NCI-H1048 (cell line): ENCODE measurements around the gene BCAM.

Experiments used
- DNase-seq: peaks from one replicate; lab custom pipeline; 2025; lab: John Stamatoyannopoulos, UW

Gene BCAM

DNA sequence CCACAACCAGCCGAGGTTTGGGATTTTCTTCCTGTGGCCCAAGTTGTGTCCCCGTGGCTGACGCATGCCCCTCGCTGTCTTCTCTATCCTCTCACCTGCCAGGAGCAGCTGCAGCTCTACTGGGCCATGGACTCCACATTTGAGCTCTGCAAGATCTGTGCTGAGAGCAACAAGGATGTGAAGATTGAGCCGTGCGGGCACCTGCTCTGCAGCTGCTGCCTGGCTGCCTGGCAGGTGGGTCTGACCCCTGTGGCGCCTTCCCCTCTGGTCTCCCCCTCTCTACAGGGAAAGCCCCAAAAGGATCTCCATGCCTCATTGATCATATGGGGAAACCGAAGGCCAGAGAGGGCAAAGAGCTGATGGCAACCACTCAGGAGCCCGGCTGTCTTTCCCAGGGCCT lies 16.6 kb upstream of the BCAM start:
- DNase-seq, result no peak

DNA sequence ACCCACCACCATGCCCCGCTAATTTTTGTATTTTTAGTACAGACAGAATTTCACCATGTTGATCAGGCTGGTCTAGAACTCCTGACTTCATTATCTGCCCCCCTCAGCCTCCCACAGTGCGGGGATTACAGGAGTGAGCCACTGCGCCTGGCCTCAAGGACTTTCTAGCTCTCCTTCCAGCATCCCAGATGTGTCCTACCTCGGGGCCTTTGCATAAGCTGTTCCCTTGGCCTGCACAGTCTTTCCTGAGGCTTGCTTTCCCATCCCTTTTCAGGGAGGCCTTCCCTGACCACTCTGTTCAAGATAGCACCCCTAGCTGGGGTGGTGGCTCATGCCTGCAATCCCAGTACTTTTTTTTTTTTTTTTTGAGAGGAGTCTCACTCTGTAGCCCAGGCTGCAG lies 14.3 kb upstream of the BCAM start:
- no peak for DNase-seq

DNA sequence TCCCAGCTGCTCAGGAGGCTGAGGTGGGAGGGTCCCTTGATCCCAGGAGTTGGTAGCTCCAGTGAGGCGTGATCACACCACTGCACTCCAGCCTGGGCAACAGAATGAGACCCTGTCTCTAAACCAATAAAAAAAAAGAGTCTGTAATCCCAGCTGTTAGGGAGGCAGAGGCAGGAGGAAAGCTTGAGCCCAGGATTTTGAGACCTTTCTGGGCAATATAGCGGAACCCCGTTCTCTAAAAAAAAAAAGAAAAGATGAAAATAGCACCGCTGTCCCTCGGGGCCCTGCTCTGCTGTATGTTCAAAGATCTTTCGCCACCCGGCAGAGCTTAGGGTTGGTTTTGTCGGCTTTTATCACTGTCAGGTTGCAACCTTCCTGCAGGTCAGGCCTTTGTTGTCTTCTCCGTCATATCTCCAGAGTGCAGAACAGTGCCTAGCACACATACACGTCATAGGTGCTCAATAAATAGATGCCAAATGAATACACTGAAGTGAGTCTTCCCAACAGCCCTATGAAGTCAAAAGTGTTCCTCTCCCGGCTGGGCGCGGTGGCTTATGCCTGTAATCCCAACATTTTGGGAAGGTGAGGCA lies 13.4 kb upstream of the BCAM start:
- no peak for DNase-seq

DNA sequence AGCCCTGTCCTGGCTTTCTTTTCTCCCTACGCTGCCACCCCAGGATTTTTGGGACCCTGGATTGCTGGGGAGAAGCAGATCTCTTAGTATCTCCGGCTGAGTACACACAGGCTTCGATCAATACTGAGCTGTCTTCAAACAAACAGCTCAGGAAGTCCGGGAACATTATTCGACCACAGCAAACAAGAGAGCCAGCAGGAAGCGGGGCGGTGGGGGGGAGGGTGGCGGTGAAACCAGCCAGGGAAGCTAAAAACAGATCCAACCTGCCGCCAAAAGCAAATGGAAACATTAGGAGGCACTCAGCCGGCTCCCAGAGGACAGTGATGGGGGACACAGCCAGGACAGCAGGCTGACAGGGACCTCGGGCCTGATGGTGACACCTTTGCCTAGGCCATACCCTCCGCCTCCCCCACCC lies 12.2 kb upstream of the BCAM start:
- DNase-seq, result no peak

DNA sequence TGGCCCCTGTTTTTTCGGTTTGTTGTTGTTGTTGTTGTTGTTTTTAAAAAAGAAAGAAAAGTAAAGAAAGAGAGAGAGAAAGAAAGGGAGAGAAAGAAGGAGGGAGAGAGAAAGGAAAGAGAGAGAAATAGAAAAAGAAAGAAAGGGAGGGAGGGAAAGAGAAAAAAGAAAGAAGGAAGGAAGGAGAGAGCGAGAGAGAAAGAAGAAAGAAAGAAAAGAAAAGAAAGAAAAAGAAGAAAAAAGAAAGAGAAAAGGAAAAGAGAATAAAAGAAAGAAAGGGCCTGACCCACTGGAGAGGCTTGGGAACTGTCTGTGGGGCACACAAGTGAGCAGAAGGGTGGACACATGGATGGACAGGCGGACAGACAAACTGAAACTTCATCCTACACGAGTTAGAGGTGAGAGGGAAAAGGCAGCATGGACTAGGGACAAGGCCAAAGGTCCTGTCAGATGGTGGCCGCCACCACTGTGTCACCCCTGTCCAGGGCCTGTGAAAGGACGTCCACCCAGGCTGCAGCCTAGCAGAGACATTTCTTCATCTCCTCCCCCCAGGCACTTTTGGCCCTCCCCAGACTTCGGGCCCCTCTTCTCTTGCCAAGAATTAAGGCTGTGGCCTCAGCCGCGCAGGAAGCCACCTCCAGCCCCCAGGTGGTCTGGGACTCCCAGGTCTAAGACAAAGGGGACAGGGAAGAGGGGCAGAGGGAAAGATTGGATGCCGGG lies 9.1 kb upstream of the BCAM start:
- no peak for DNase-seq

DNA sequence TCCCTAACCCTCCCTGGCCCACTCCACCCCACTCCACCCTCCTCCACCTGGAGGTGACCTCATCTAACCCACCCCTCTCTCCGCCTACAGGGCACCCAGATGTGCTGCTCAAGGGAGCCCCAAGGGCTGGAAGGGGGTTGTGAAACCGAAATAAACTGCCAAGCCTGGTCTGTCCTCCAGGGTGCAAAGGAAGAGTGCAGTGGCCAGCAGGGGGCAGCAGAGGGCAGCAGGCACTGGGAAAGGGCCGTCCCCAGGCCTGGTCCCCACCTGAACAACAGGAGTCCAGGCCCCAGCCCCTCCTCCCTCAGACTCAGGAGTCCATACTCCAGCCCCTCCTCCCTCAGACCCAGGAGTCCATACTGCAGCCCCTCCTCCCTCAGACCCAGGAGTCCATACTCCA lies 8.4 kb upstream of the BCAM start:
- peak; percentile 60 for DNase-seq

DNA sequence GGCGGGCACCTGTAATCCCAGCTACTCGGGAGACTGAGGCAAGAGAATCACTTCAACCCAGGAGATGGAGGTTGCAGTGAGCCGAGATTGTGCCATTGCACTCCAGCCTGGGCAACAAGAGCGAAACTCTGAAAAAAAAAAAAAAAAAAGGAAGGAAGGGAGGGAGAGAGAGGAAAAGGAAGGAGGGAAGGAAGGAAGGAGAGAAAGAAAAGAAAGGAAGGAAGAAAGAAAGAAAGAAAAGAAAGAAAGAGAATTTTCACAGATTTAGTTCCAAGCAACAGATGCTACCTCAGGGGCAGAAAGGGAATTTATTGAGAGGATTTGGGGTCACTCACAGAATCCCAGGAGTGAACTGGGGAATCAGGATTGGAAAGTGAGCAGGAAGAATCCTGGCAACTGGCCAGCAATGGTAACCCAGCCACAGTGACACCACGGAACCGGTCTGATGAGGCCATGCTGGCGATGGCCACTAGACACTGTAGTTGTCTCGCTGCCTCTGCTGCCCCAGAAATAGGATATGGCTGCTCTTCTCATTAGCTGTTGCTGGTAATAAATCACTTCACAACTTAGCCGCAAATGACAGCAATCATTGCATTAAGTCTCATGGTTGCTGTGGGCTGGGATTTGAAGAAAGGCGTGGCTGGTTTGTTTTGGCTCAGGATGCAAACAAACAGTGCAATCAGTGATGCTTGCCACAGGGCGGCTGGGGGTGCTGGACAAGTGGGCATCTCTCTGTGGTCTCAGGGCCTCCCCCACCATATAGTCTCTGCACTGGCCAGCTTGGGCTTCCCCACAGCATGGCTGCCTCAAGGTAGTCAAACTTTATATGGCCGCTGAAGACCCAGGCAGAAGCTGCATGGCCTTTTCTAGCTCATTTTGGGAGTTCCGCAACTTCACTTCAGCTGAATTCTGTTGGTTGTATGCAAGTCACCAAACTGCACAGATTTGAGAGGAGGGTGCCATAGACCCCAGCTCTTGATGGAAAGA lies 5.2 kb upstream of the BCAM start:
- DNase-seq, result no peak

DNA sequence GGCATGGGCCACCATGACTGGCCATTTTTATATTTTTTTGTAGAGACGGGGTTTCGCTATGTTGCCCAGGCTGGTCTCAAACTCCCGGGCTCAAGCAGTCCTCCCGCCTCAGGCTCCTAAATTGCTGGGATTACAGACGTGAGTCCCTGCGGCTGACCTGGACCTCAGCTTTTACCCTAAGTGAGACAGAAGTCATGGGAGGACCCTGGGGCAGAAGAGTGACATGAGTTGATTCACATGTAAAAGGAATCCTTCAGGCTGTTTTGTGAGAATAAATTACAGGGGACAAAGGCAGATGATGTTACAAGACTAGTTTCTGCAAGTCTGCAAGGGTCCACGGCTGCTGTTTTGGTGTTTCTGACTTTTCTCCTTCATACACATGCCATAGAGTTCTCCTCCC lies 2.6 kb upstream of the BCAM start:
- no peak for DNase-seq

DNA sequence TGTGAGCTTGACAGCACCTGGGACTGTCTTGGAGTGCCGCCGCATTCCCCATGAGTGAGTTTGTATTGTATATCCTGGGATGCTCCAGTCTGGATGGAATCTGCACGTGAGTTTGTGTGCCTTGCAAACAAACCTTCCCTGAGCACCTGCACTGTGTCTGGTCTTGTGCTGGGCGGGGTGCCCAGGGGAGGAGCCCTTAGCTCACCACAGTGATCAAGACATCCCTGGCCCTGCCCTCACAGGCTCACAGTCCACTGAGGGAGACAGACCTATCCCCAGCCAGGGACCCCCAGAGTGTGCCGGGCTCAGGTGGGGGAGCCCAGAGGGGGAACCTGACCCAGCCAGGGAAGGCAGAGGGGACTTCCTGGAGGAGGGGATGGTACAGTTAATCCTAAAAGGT lies 1.7 kb upstream of the BCAM start:
- DNase-seq, result no peak

DNA sequence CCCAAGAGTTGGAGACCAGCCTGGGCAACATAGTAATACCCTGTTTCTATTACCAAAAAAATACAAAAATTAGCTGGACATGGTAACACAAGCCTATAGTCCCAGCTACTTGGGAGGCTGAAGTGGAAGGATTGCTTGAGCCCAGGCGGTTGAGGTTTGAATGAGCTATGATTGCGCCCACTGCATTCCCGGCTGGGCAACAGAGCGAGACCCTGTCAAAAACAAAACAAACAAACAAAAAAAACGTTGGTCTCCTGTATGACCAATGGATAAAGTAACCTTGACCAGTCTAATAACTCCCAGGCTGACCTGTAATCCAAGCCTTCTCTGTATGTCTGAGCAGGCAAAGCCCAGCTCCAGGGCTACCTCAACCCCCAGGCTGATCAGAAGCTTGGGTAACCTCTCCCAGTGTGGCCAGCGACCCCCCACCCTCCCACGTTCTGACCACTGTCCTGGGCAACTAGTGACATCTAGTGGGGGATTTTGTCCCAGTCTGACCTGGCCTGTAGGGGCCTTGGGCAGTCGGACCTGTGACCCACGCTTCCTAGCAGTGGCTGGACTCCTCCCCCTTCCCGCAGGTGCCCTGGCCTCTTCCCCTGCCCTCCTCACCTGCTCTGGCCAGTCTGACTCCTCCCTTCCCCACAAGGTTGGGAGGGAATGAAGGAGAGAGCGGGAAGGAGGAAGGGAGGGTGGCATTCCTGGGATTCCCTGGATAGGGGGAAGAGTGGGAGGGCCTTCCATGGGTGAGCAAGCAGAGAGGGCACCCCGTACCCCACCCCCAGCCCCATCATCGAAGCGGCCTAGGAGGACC lies 1.0 kb upstream of the BCAM start:
- DNase-seq, result no peak

DNA sequence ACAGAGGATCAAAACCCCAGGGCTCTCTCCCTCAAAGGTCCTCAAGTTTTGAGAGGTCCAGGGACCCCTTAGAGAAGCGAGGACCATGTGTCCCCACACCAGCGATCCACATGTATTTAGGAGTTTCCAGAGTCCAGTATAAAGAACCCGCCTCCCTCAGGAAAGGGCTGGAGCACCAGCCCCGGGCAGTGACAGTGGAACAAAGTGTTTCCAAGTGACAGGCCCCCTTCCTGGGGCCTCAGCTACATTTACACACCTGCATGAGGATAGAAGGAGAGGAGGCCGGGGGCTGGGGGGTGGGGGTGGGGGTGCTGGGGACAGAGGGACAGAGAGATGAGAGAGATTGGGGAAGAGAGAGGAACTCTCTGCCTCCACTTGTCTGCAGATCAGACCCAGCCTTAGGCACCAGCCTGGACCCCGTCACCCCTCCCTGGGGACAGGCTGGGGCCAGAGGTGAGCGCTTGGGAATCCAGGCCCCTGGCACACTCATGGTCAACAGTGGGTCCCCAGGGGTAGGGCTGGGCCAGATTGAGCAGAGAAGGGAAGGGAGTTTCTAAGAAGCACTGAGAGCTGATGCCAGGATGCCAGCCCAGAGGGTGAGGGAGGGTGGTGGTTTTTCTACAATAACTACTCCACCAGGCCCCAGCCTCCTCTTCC lies 802 bp downstream of the BCAM start:
- no peak for DNase-seq

DNA sequence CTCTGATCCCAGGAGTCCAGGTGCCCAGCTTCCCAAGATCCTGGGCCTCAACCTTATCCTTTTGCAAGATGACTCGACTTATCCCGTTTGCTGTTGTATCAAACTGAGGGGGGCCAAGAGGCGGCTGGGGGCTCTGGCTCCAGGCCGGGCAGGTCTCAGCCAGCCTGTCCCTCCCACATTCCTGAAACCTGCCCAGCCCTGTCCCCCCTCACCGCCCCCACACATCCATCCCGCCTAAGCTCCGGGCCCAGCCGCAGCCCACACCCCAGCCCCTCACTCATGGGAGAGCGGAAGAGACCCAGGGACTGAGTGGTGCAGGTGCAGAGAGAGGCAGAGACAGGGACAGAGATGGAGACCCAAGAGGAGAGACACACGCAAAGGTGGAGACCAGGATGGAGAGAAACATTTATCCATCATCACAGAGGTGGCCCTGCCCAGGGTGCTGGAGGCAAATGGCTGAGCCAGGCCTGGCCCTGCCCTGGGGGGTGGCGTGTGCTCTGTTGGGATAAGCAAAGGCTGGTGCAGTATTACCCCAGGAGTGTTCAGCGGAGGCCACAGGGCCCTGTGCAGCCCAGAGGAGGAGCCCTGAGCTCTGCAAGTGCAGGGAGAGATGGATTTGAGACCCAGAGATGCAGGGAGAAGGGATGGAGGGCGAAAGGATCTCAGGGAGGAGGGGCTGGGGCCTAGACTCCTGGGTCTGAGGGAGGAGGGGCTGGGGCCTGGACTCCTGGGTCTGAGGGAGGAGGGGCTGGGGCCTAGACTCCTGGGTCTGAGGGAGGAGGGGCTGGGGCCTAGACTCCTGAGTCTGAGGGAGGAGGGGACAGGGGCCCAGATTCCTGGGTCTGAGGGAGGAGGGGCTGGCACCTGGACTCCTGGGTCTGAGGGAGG lies 1.6 kb downstream of the BCAM start:
- no peak for DNase-seq

DNA sequence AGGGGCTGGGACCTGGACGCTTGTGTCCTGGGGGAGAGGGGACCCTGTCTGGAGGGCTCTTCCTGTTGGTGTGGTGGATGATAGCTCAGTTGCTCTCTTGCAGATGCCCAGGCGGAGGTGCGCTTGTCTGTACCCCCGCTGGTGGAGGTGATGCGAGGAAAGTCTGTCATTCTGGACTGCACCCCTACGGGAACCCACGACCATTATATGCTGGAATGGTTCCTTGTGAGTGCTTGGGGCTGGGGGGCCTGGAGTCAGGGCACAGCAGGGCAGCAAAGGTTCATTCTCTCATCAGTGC lies 2.2 kb downstream of the BCAM start:
- no peak for DNase-seq

DNA sequence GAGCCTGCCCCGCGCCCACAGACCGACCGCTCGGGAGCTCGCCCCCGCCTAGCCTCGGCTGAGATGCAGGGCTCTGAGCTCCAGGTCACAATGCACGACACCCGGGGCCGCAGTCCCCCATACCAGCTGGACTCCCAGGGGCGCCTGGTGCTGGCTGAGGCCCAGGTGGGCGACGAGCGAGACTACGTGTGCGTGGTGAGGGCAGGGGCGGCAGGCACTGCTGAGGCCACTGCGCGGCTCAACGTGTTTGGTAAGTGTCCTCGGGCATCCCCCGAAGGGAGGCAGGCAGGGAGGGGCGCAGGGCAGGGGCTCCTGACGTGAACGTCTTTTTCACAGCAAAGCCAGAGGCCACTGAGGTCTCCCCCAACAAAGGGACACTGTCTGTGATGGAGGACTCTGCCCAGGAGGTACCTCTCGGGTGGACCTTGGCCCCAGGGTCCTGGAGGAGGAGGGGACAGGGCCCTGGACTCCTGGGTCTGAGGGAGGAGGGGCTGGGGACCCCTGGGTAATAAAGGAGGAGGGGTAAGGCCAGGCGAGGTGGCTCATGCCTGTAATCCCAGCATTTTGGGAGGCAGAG lies 3.3 kb downstream of the BCAM start:
- no peak for DNase-seq

DNA sequence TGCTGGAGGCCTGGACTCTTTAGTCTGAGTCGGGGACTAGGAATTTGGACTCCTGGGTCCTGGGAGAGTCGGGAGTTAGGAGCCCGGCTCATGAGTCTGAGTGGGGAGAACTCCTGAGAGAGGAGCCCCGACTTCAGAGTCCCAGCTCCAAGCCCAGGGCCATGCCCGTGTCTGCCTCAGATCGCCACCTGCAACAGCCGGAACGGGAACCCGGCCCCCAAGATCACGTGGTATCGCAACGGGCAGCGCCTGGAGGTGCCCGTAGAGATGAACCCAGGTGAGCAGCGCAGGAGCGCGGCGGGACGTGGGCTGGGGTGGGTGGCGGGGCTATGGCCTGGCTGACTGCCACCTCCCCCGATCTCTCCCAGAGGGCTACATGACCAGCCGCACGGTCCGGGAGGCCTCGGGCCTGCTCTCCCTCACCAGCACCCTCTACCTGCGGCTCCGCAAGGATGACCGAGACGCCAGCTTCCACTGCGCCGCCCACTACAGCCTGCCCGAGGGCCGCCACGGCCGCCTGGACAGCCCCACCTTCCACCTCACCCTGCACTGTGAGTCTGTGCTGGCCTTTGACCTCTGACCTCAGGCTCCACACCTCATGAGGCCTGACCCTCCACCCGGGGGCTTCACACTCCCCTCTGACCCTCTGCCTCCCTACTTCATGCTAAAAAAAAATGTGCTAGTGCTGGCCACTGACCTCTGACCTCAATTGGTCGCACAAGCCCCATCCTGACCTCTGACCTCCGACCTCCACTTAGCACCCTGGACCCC lies 4.4 kb downstream of the BCAM start:
- no peak for DNase-seq

DNA sequence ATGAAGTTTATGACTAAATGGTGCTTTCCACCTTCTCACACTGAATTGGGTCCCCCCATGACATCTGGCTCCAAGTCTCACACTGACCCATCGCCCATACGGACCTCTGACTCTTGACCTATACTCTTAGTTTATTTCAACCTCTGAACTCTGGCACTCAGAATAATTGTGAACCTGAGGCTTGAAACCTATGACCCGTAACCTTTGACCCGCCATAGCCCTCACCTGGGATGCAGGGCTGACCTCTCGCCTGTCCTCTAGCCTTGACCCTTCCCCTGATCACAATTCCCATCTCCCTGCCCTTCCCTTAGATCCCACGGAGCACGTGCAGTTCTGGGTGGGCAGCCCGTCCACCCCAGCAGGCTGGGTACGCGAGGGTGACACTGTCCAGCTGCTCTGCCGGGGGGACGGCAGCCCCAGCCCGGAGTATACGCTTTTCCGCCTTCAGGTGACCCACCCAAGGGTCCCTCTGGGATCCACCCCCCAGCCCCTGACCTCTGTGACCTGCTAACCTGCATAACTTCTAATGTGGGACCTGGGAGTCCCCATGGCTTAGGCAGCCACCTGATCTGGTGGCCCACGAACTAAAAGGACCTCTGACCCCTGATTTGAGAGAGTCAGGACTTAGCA lies 5.1 kb downstream of the BCAM start:
- DNase-seq, result no peak

DNA sequence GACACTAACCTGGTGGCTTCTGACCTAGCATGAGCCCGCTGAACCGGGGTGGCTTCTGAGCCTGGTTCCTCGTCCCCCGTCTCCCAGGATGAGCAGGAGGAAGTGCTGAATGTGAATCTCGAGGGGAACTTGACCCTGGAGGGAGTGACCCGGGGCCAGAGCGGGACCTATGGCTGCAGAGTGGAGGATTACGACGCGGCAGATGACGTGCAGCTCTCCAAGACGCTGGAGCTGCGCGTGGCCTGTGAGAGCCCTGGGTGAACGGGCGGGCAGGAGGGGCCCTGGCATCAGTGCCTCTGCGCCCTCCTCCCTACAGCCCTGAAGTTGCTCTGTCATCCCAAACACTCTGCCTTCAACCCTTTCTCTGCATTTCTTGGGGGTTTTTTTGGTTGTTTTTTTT lies 5.6 kb downstream of the BCAM start:
- DNase-seq, result no peak

DNA sequence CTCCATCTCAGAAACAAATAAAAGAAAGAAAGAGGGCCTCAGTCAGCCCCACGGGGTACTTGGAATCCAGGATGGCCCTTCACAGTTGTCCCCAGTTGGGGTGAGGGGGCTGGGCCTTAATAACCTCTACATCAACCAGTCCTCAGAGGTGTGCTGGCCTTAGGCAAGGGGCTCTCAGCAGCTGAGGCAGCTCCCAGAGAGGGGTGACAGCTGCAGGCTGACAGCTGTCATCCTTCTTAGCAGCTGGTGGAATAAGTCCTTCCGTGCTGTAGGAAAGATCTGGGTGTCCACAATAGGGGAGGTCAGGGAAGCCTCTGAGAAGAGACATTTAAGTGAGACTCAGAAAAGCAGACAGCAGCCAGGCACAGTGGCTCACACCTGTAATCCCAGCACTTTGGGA lies 7.4 kb downstream of the BCAM start:
- no peak for DNase-seq
